HepG2 (cell line): ENCODE measurements around the gene DSTYK. TPM values are rescaled to one million over a fixed set of nuclear protein-coding genes. Genes with fewer than 3 reads are reported as not detected.
A peak's percentile ranks its signal among the peaks of the same experiment; 100 is the strongest.

Source experiments
- AKAP8 ChIP-seq: sonication (generic); formaldehyde crosslinking; IDR thresholded peaks from 2 replicates; pipeline ENCODE4 v1.5.1; 2020; ENCODE audit warnings: mild to moderate bottlenecking, missing genetic modification reagents
- GATAD2A ChIP-seq: IDR thresholded peaks from 2 replicates; pipeline ENCODE4 v1.6.1; 2016
- HHEX ChIP-seq: IDR thresholded peaks from 2 replicates; pipeline ENCODE4 v1.6.1; 2016; ENCODE audit warnings: control low read depth
- JDP2 ChIP-seq: sonication (generic); formaldehyde crosslinking; IDR thresholded peaks from 2 replicates; pipeline ENCODE4 v1.8.1; 2022; ENCODE audit warnings: missing genetic modification reagents, borderline replicate concordance
- MYC ChIP-seq: sonication (generic); formaldehyde crosslinking; IDR thresholded peaks from 2 replicates; pipeline ENCODE4 v1.9.0; 2021; ENCODE audit warnings: missing genetic modification reagents, borderline replicate concordance
- NFYB ChIP-seq: sonication (generic); formaldehyde crosslinking; IDR thresholded peaks from 2 replicates; pipeline ENCODE4 v1.4.0; 2020; ENCODE audit warnings: missing genetic modification reagents
- NR1H2 ChIP-seq: sonication (generic); formaldehyde crosslinking; IDR thresholded peaks from 2 replicates; pipeline ENCODE4 v1.8.1; 2022; ENCODE audit warnings: low read depth, missing genetic modification reagents, borderline replicate concordance
- NR2F1 ChIP-seq, 2 experiments: fragments of 450-650 bp in 1 of 2; formaldehyde crosslinking in 1 of 2; IDR thresholded peaks; 2 replicates each; pipeline versions ENCODE4 v1.5.0 to v1.6.1; 2016 to 2020; ENCODE audit warnings: mild to moderate bottlenecking in 1 of 2, missing compliant biosample characterization in 1 of 2, missing genetic modification reagents in 1 of 2, moderate library complexity in 1 of 2
- PRMT3 ChIP-seq: sonication (generic); formaldehyde crosslinking; IDR thresholded peaks from 2 replicates; pipeline ENCODE4 v1.8.1; 2022; ENCODE audit warnings: low read depth, mild to moderate bottlenecking, moderate library complexity, missing genetic modification reagents, borderline replicate concordance
- SAP130 ChIP-seq: IDR thresholded peaks from 2 replicates; pipeline ENCODE4 v1.6.1; 2016; ENCODE audit warnings: low read depth
- STAT5B ChIP-seq: sonication (generic); formaldehyde crosslinking; IDR thresholded peaks from 2 replicates; pipeline ENCODE4 v1.4.0; 2020; ENCODE audit warnings: missing genetic modification reagents
- U2AF2 ChIP-seq: fragments of 200-400 bp; formaldehyde crosslinking; IDR thresholded peaks from 2 replicates; pipeline ENCODE4 v1.6.1; 2017; ENCODE audit warnings: low read depth, mild to moderate bottlenecking, low read length
- ZBTB40 ChIP-seq, 2 experiments: fragments of 450-650 bp in 1 of 2; sonication (generic) in 1 of 2; formaldehyde crosslinking in 1 of 2; IDR thresholded peaks; 2 replicates each; pipeline versions ENCODE4 v1.6.1 to v1.8.0; 2016 to 2022; ENCODE audit warnings: antibody characterized with exemption in 1 of 2, mild to moderate bottlenecking in 1 of 2, missing genetic modification reagents in 1 of 2
- ZMAT5 ChIP-seq: sonication (generic); formaldehyde crosslinking; IDR thresholded peaks from 2 replicates; pipeline ENCODE4 v1.5.0; 2020; ENCODE audit warnings: mild to moderate bottlenecking, low read depth, missing genetic modification reagents, borderline replicate concordance
- ZNF879 ChIP-seq: sonication (generic); formaldehyde crosslinking; IDR thresholded peaks from 2 replicates; pipeline ENCODE4 v1.8.1; 2023; ENCODE audit warnings: missing genetic modification reagents
- polyA plus RNA-seq, 8 experiments: library from polyadenylated mRNA; depleted of rRNA in 3 of 8; stranded (reverse) in 7 of 8; unstranded in 1 of 8; fragments of >200 nt; fragmentation: Illumina TruSeq in 4 of 8; extraction: Trizol in 4 of 8; gene quantifications; 2 replicates each; pipeline versions ENCODE4 v1.2.1 to v1.2.3, GENCODE V29; 2011 to 2016; ENCODE audit warnings: low read depth in 4 of 8, missing spikeins in 1 of 8, mixed read lengths in 1 of 8; ENCODE audit not compliant: insufficient read depth in 1 of 8
- total RNA-seq, 5 experiments: library from RNA; depleted of rRNA; stranded (reverse); fragments of >200 nt; fragmentation: Illumina TruSeq; extraction: Trizol; gene quantifications; 2 replicates each; pipeline ENCODE4 v1.2.3, GENCODE V29; 2016; ENCODE audit warnings: low read depth in 1 of 5
- TF ChIP-seq, protein P1 (sequence below): sonication (generic); formaldehyde crosslinking; IDR thresholded peaks from 2 replicates; pipeline ENCODE4 v1.4.0; 2020; ENCODE audit warnings: missing genetic modification reagents

The DSTYK gene
- total and polyA plus RNA-seq, 2 of the 13 experiments (the other 11 are each of a cell fraction or from before 2014, with no cell fraction given): 2.6 to 4.8 TPM

GRCh38 chr1:205211169-205211838 is at the start of gene DSTYK (continued):
- TF ChIP-seq, protein P1, sequence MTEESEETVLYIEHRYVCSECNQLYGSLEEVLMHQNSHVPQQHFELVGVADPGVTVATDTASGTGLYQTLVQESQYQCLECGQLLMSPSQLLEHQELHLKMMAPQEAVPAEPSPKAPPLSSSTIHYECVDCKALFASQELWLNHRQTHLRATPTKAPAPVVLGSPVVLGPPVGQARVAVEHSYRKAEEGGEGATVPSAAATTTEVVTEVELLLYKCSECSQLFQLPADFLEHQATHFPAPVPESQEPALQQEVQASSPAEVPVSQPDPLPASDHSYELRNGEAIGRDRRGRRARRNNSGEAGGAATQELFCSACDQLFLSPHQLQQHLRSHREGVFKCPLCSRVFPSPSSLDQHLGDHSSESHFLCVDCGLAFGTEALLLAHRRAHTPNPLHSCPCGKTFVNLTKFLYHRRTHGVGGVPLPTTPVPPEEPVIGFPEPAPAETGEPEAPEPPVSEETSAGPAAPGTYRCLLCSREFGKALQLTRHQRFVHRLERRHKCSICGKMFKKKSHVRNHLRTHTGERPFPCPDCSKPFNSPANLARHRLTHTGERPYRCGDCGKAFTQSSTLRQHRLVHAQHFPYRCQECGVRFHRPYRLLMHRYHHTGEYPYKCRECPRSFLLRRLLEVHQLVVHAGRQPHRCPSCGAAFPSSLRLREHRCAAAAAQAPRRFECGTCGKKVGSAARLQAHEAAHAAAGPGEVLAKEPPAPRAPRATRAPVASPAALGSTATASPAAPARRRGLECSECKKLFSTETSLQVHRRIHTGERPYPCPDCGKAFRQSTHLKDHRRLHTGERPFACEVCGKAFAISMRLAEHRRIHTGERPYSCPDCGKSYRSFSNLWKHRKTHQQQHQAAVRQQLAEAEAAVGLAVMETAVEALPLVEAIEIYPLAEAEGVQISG: peak; percentile 96
- no peak for TF ChIP-seq NR2F1 (CRISPR knock-in tag; IDR thresholded peaks at IDR 0.05)
- no peak for TF ChIP-seq PRMT3 (CRISPR knock-in tag)
- TF ChIP-seq HHEX: peak; percentile 54
- TF ChIP-seq SAP130 (CRISPR knock-in tag): peak; percentile 92
- no peak for TF ChIP-seq NR1H2
- TF ChIP-seq STAT5B: peak; percentile 90
- TF ChIP-seq ZMAT5: no peak
- TF ChIP-seq U2AF2: peak; percentile 85; the same call in 1 of the 2 replicates
- peak; percentile 73 for TF ChIP-seq ZBTB40 (IDR thresholded peaks at IDR 0.05)
- peak; percentile 87 for TF ChIP-seq ZBTB40 (CRISPR knock-in tag; IDR thresholded peaks at IDR 0.05)
- peak; percentile 76 for TF ChIP-seq GATAD2A
- TF ChIP-seq MYC (CRISPR knock-in tag): peak; percentile 77
- peak; percentile 18; the same call in 1 of the 2 replicates for TF ChIP-seq NFYB (CRISPR knock-in tag)
- 0 out of 2 replicates have a peak, but pooled peaks have one; percentile 25 for TF ChIP-seq ZNF879
- TF ChIP-seq AKAP8 (CRISPR knock-in tag): peak; percentile 48; the same call in 1 of the 2 replicates
- peak; percentile 49; the same call in 1 of the 2 replicates for TF ChIP-seq JDP2 (CRISPR knock-in tag)
